ENCODE measurements around the gene NEK1.
"Not testable (repeated sequence)": the region's sequence is repeated elsewhere in the genome, so short reads cannot be mapped to it uniquely, and the experiment has no call there.

Gene NEK1

DNA sequence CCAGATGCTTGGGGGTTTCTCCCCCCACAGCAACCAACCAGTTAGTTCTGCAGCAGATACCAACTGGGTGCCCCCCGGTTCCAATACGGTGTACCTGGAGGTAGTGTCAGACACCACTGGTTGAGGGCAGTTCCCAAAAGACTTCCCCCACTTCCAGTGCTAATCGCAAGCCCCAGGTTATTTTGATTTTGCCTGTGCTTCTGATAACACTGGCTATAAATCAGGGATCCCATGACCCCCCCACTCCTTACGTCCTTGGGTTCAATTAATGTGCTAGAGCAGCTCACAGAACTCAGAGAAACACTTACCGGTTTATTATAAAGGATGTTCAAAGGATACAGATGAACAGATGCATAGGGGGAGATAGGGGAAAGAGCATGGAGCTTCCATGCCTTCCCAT lies 13.5 kb upstream of the NEK1 start:
- DNase-seq: no peak
- no peaks in the 10 kb centered on the region for H3K27me3 ChIP-seq (replicated peaks)
- H3K4me3 ChIP-seq (ENCODE audit: low read depth, low read length): no peak overlapping the region
- in situ Hi-C loops (cut with HindIII; ENCODE audit: low pct_ligation_motif_present, low sequenced_read_pairs): no loop called here
- no peak overlapping the region for H3K27ac ChIP-seq
- H3K36me3 ChIP-seq (replicated peaks): no peaks in the 10 kb centered on the region
- TF ChIP-seq, protein P1, sequence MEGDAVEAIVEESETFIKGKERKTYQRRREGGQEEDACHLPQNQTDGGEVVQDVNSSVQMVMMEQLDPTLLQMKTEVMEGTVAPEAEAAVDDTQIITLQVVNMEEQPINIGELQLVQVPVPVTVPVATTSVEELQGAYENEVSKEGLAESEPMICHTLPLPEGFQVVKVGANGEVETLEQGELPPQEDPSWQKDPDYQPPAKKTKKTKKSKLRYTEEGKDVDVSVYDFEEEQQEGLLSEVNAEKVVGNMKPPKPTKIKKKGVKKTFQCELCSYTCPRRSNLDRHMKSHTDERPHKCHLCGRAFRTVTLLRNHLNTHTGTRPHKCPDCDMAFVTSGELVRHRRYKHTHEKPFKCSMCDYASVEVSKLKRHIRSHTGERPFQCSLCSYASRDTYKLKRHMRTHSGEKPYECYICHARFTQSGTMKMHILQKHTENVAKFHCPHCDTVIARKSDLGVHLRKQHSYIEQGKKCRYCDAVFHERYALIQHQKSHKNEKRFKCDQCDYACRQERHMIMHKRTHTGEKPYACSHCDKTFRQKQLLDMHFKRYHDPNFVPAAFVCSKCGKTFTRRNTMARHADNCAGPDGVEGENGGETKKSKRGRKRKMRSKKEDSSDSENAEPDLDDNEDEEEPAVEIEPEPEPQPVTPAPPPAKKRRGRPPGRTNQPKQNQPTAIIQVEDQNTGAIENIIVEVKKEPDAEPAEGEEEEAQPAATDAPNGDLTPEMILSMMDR (IDR thresholded peaks at IDR 0.05; ENCODE audit: low read depth, low read length, missing control alignments): no peak

DNA sequence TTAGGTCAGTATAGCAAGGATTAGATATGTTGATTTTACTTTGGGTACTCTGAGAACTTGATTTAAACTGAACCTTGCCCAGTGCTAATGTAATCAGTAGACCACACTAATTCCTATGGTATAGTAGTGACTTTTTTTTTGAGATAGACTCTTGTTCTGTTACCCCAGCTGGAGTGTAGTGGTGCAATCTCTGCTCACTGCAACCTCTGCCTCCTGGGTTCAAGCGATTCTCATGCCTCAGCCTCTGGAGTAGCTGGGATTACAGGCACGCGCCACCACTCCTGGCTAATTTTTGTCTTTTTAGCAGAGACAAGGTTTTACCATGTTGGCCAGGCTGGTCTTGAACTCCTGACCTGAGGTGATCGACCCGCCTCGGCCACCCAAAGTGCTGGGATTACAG lies 11.6 kb upstream of the NEK1 start:
- in situ Hi-C loops (cut with HindIII; ENCODE audit: low pct_ligation_motif_present, low sequenced_read_pairs); H3K27me3 ChIP-seq (replicated peaks); H3K27ac ChIP-seq; DNase-seq; H3K36me3 ChIP-seq (replicated peaks); H3K4me3 ChIP-seq (ENCODE audit: low read depth, low read length): not testable (repeated sequence)

DNA sequence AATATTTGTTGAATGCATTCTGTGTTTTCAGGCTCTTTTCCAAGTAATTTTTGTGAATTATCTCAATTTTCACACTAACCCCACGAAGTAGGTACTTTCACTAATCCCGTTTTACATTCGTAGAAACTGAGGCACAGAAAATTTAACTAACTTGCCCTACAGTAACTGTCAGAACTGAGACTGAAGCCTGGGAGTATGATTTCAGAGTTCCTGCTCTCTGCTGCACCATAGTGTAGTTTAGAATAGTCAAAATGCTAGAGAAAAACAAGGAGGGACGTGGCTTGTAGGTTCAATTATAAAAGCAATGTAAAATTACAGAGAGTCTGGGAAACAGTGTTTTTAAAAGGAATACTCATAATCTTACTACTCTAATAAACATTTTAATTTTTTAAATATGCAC lies 10.2 kb upstream of the NEK1 start:
- no peak for DNase-seq
- TF ChIP-seq, protein P1 (IDR thresholded peaks at IDR 0.05; ENCODE audit: low read depth, low read length, missing control alignments): no peak
- H3K36me3 ChIP-seq (replicated peaks): no peaks in the 10 kb centered on the region
- in situ Hi-C loops (cut with HindIII; ENCODE audit: low pct_ligation_motif_present, low sequenced_read_pairs): no loop called here
- peak overlapping the region; percentile 95 for H3K27ac ChIP-seq
- H3K27me3 ChIP-seq (replicated peaks): no peaks in the 10 kb centered on the region
- peak overlapping the region; percentile 15 for H3K4me3 ChIP-seq (ENCODE audit: low read depth, low read length)

DNA sequence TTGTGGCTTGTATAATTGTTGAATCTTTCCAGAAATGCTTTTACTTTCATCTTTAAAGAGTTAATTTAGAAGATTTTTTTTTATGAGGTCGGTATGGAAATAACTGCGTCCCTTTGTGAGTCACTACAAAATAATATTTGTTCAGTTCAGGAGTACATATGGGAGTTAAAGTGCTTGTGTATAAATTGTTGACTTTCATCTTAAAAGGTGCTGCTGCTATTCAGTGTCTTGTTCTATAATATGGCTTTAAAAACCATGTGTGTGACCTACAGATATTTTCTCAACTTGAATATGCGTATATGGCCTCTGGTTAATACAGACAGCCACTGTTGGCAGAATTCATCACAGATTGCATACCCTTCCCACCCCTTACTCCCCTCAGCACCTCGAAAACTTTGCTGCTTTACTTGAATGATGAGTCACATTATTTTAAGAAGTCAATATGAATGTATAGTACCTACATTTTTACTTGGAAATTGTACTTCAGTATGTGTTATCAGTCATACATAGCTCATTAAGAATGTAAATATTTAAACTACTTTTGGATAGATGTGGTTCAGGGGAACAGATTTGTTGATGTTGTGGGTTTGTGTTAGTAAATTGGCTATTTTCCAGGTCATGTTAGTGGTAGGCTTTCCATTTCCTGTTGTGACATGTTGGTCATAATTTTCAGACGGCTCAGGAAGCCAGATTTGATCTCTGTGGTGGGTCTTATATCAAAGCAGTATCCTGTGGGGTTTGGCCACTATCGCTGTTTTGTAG lies 9.5 kb upstream of the NEK1 start:
- peak; percentile 66 for DNase-seq
- in situ Hi-C loops (cut with HindIII; ENCODE audit: low pct_ligation_motif_present, low sequenced_read_pairs): no loop called here
- Histone ChIP-seq H3K27ac (peak overlapping the region; percentile 95), H3K4me3 (ENCODE audit: low read depth, low read length) (peak overlapping the region; percentile 88), H3K27me3 (replicated peaks) (no peaks in the 10 kb centered on the region), H3K36me3 (replicated peaks) (no peaks in the 10 kb centered on the region)
- TF ChIP-seq, protein P1 (IDR thresholded peaks at IDR 0.05; ENCODE audit: low read depth, low read length, missing control alignments): no peak

DNA sequence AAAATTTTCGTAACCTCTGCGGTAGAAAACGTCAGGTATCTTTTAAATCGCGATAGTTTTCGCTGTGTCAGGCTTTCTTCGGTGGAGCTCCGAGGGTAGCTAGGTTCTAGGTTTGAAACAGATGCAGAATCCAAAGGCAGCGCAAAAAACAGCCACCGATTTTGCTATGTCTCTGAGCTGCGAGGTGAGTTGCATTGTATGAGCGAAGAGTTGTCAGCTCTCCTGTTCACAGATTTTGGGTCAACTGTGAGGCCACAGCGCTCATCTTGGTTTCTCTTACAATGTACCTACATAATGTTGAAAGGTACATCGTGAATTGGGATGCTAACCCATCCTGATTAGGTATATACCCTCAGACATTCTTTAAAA lies 8.5 kb upstream of the NEK1 start:
- H3K4me3 ChIP-seq (ENCODE audit: low read depth, low read length): peak overlapping the region; percentile 88
- TF ChIP-seq, protein P1 (IDR thresholded peaks at IDR 0.05; ENCODE audit: low read depth, low read length, missing control alignments): no peak
- H3K36me3 ChIP-seq (replicated peaks): no peaks in the 10 kb centered on the region
- H3K27ac ChIP-seq: peak overlapping the region; percentile 95
- peak; percentile 24 for DNase-seq
- no peaks in the 10 kb centered on the region for H3K27me3 ChIP-seq (replicated peaks)
- in situ Hi-C loops (cut with HindIII; ENCODE audit: low pct_ligation_motif_present, low sequenced_read_pairs): no loop called here

DNA sequence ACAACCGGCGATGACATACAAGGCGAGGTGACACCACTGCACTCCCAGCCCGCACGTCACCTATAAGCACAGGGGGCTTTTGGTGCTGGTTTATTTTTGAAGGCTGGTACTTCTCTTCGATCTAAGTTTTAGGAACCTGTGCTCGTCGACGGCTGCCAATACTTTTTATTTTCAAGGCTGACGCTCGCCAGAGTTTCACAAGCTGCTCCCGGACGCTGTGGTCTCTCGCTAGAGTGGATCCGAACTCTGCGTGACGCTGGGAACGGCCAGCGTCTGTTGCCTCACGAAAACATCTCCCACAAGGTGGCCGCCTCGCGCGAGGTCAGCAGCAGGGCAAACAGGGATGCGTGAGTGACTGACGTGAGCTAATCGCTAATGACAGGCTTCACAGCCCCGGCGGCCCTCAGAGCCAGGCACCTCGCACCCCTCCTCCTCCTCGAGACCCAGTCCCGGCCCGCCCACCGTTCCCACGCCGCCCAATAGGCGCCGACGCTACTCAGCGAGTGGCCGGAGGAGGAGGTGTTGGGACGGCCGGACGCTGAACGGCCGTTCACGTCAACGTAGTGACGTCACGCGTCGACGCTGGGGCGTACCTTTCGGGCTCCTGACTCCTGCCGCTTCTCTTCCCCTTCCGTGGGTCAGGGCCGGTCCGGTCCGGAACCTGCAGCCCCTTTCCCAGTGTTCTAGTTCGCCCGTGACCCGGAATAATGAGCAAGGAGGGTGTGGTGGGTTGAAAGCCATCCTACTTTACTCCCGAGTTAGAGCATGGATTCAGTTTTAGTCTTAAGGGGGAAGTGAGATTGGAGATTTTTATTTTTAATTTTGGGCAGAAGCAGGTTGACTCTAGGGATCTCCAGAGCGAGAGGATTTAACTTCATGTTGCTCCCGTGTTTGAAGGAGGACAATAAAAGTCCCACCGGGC lies 7.8 kb upstream of the NEK1 start, which contains the start of gene CLCN3:
Gene CLCN3 (plus strand): TSS at position 621 of the 922 bp plus-strand sequence. CDS start 15,351 bp downstream, outside the sequence.
- in situ Hi-C loops (cut with HindIII; ENCODE audit: low pct_ligation_motif_present, low sequenced_read_pairs): no loop called here
- Histone ChIP-seq H3K4me3 (ENCODE audit: low read depth, low read length) (peak within 1 kb of the TSS; percentile 88), H3K27me3 (replicated peaks) (no peaks in the 10 kb centered on the region), H3K27ac (peak within 1 kb of the TSS; percentile 95), H3K36me3 (replicated peaks) (no peaks in the 10 kb centered on the region)
- DNase-seq: peak; percentile 95
- TF ChIP-seq, protein P1 (IDR thresholded peaks at IDR 0.05; ENCODE audit: low read depth, low read length, missing control alignments): no peak

All from brain microvascular endothelial cell (primary cell).